ENCODE results near the gene CDK2. TPM values are rescaled to one million over a fixed set of nuclear protein-coding genes. Genes with fewer than 3 reads are reported as not detected.
A peak's percentile ranks its signal among the peaks of the same experiment; 100 is the strongest.

CDK2 gene
- total RNA-seq, 2 experiments from 2014 or later = 111 to 120 TPM

- Mint-ChIP-seq H3K36me3 (peaks cover 63% of the 10 kb centered on the region), H3K4me1 (peaks cover 62% of the 10 kb centered on the region), H3K27me3 (no peaks in the 10 kb centered on the region), H3K27ac (peak overlapping the region; percentile 99), H3K4me3 (peak overlapping the region; percentile 99), H3K9me3 (no peaks in the 10 kb centered on the region)
- DNase-seq = no peak
Measured at GRCh38 chr12:55932551-55932910, 34.1 kb upstream of the CDK2 start.

- H3K27ac Mint-ChIP-seq = peak overlapping the region; percentile 99
- no peaks in the 10 kb centered on the region for H3K27me3 Mint-ChIP-seq
- H3K4me3 Mint-ChIP-seq = peak overlapping the region; percentile 99
- no peaks in the 10 kb centered on the region for H3K9me3 Mint-ChIP-seq
- DNase-seq = no peak
- H3K36me3 Mint-ChIP-seq = peaks cover 62% of the 10 kb centered on the region
- H3K4me1 Mint-ChIP-seq = peaks cover 68% of the 10 kb centered on the region
Measured at GRCh38 chr12:55933169-55933798, 33.3 kb upstream of the CDK2 start.

GRCh38 chr12:55933799-55934742 is 32.6 kb upstream of the CDK2 start:
- Mint-ChIP-seq H3K27me3 (no peaks in the 10 kb centered on the region), H3K9me3 (no peaks in the 10 kb centered on the region), H3K4me3 (peak overlapping the region; percentile 99), H3K36me3 (peaks cover 68% of the 10 kb centered on the region), H3K4me1 (peaks cover 75% of the 10 kb centered on the region), H3K27ac (peak overlapping the region; percentile 99)
- no peak for DNase-seq

GRCh38 chr12:55934773-55935172 is 31.9 kb upstream of the CDK2 start:
- H3K9me3 Mint-ChIP-seq = no peaks in the 10 kb centered on the region
- peaks cover 77% of the 10 kb centered on the region for H3K4me1 Mint-ChIP-seq
- peak overlapping the region; percentile 99 for H3K27ac Mint-ChIP-seq

GRCh38 chr12:55935738-55936151 is 30.9 kb upstream of the CDK2 start:
- Mint-ChIP-seq H3K4me3 (peak overlapping the region; percentile 99), H3K36me3 (peaks cover 72% of the 10 kb centered on the region), H3K4me1 (peaks cover 78% of the 10 kb centered on the region), H3K27me3 (no peaks in the 10 kb centered on the region), H3K9me3 (no peaks in the 10 kb centered on the region), H3K27ac (peak overlapping the region; percentile 99)
- peak; percentile 45 for DNase-seq

More at GRCh38 chr12:55934773-55935172, 31.9 kb upstream of the CDK2 start:
- peak overlapping the region; percentile 99 for H3K4me3 Mint-ChIP-seq
- DNase-seq = no peak
- H3K27me3 Mint-ChIP-seq = no peaks in the 10 kb centered on the region
- peaks cover 67% of the 10 kb centered on the region for H3K36me3 Mint-ChIP-seq

GRCh38 chr12:55937981-55938380 is 28.6 kb upstream of the CDK2 start:
- peaks cover 88% of the 10 kb centered on the region for H3K4me1 Mint-ChIP-seq
- no peak overlapping the region for H3K4me3 Mint-ChIP-seq
- H3K9me3 Mint-ChIP-seq = no peaks in the 10 kb centered on the region
- peaks cover 71% of the 10 kb centered on the region for H3K36me3 Mint-ChIP-seq
- no peaks in the 10 kb centered on the region for H3K27me3 Mint-ChIP-seq
- no peak for DNase-seq
- peak overlapping the region; percentile 84 for H3K27ac Mint-ChIP-seq

GRCh38 chr12:55938826-55939501 is 27.7 kb upstream of the CDK2 start:
- no peaks in the 10 kb centered on the region for H3K9me3 Mint-ChIP-seq
- H3K4me1 Mint-ChIP-seq = peaks cover 83% of the 10 kb centered on the region
- H3K27me3 Mint-ChIP-seq = no peaks in the 10 kb centered on the region
- DNase-seq = no peak
- peaks cover 69% of the 10 kb centered on the region for H3K36me3 Mint-ChIP-seq
- H3K4me3 Mint-ChIP-seq = no peak overlapping the region
- H3K27ac Mint-ChIP-seq = peak overlapping the region; percentile 84

- Mint-ChIP-seq H3K27me3 (no peaks in the 10 kb centered on the region), H3K27ac (peak overlapping the region; percentile 45), H3K36me3 (peaks cover 66% of the 10 kb centered on the region), H3K4me3 (no peak overlapping the region), H3K4me1 (peaks cover 73% of the 10 kb centered on the region), H3K9me3 (no peaks in the 10 kb centered on the region)
- DNase-seq = peak; percentile 82
Measured at GRCh38 chr12:55940065-55940732, 26.4 kb upstream of the CDK2 start.

GRCh38 chr12:55942055-55942454 is 24.6 kb upstream of the CDK2 start:
- H3K9me3 Mint-ChIP-seq = no peaks in the 10 kb centered on the region
- H3K27ac Mint-ChIP-seq = peak overlapping the region; percentile 43
- DNase-seq = no peak
- H3K4me1 Mint-ChIP-seq = peaks cover 63% of the 10 kb centered on the region
- no peaks in the 10 kb centered on the region for H3K27me3 Mint-ChIP-seq
- no peak overlapping the region for H3K4me3 Mint-ChIP-seq
- H3K36me3 Mint-ChIP-seq = peaks cover 67% of the 10 kb centered on the region

- Mint-ChIP-seq H3K9me3 (no peaks in the 10 kb centered on the region), H3K27me3 (no peaks in the 10 kb centered on the region), H3K36me3 (peaks cover 66% of the 10 kb centered on the region), H3K4me1 (peaks cover 62% of the 10 kb centered on the region), H3K27ac (peak overlapping the region; percentile 43), H3K4me3 (no peak overlapping the region)
- DNase-seq = no peak
Measured at GRCh38 chr12:55942577-55943136, 24.0 kb upstream of the CDK2 start.

GRCh38 chr12:55946553-55946952 is 20.1 kb upstream of the CDK2 start:
- H3K4me3 Mint-ChIP-seq = no peak overlapping the region
- no peak for DNase-seq
- no peaks in the 10 kb centered on the region for H3K9me3 Mint-ChIP-seq
- H3K4me1 Mint-ChIP-seq = peaks cover 35% of the 10 kb centered on the region
- peak overlapping the region; percentile 70 for H3K27ac Mint-ChIP-seq
- H3K27me3 Mint-ChIP-seq = no peaks in the 10 kb centered on the region
- peaks cover 60% of the 10 kb centered on the region for H3K36me3 Mint-ChIP-seq

GRCh38 chr12:55955344-55955743 is 11.3 kb upstream of the CDK2 start:
- no peaks in the 10 kb centered on the region for H3K9me3 Mint-ChIP-seq
- no peaks in the 10 kb centered on the region for H3K27me3 Mint-ChIP-seq
- DNase-seq = no peak
- peaks cover 15% of the 10 kb centered on the region for H3K36me3 Mint-ChIP-seq
- peaks cover 18% of the 10 kb centered on the region for H3K4me1 Mint-ChIP-seq
- H3K4me3 Mint-ChIP-seq = no peak overlapping the region
- H3K27ac Mint-ChIP-seq = no peak overlapping the region

- H3K36me3 Mint-ChIP-seq = peaks cover 15% of the 10 kb centered on the region
- DNase-seq = peak; percentile 56
- H3K4me1 Mint-ChIP-seq = peaks cover 18% of the 10 kb centered on the region
- H3K4me3 Mint-ChIP-seq = no peak overlapping the region
- H3K9me3 Mint-ChIP-seq = no peaks in the 10 kb centered on the region
- peak overlapping the region; percentile 21 for H3K27ac Mint-ChIP-seq
- H3K27me3 Mint-ChIP-seq = no peaks in the 10 kb centered on the region
Measured at GRCh38 chr12:55955800-55956508, 10.7 kb upstream of the CDK2 start.

Data from activated naive CD8-positive, alpha-beta T cell treated with anti-CD3 and anti-CD28 coated beads for 36 hours (primary cell).